ENCODE data around the gene TMTC1.

Gene TMTC1

GRCh38 chr12:29741342-29742241, 42.1 kb downstream of the TMTC1 start:
- DNase-seq (ENCODE audit: low read depth), result no peak
- TF ChIP-seq CTCF (IDR thresholded peaks at IDR 0.05; ENCODE audit: control insufficient read depth, extremely low read depth, insufficient read depth), result no peak

GRCh38 chr12:29739279-29739991, 44.3 kb downstream of the TMTC1 start:
- TF ChIP-seq CTCF (IDR thresholded peaks at IDR 0.05; ENCODE audit: control insufficient read depth, extremely low read depth, insufficient read depth), result no peak
- no peak overlapping the region for H3K4me3 ChIP-seq (ENCODE audit: low read depth, low read length)
- DNase-seq (ENCODE audit: low read depth), result no peak

More at GRCh38 chr12:29741342-29742241, 42.1 kb downstream of the TMTC1 start:
- H3K4me3 ChIP-seq (ENCODE audit: low read depth, low read length), result no peak overlapping the region

- no peak for DNase-seq (ENCODE audit: low read depth)
- TF ChIP-seq CTCF (IDR thresholded peaks at IDR 0.05; ENCODE audit: control insufficient read depth, extremely low read depth, insufficient read depth), result no peak
- no peak overlapping the region for H3K4me3 ChIP-seq (ENCODE audit: low read depth, low read length)
Measured at GRCh38 chr12:29738365-29738764, 45.4 kb downstream of the TMTC1 start.

DNA sequence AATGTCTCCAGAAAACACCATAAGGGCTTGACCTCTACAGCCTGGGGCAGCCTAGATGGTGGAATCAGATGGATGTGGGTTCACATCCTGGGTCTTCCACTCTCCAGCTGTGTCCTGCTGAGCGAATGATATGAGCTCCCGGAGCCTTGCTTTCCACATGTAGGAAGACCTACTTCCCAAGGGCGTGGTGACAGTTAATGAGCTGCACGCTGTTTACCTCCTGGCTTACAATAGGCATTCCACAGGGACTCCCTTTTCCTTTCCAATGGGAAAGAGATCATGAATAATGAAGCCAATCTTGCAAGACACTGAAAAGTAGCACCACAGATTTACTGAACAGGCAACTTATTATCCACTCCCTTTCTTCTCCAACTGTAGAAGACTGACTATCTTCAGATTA, 46.1 kb downstream of the TMTC1 start:
- no peak for TF ChIP-seq CTCF (IDR thresholded peaks at IDR 0.05; ENCODE audit: control insufficient read depth, extremely low read depth, insufficient read depth)
- no peak for DNase-seq (ENCODE audit: low read depth)
- H3K4me3 ChIP-seq (ENCODE audit: low read depth, low read length), result no peak overlapping the region

DNA sequence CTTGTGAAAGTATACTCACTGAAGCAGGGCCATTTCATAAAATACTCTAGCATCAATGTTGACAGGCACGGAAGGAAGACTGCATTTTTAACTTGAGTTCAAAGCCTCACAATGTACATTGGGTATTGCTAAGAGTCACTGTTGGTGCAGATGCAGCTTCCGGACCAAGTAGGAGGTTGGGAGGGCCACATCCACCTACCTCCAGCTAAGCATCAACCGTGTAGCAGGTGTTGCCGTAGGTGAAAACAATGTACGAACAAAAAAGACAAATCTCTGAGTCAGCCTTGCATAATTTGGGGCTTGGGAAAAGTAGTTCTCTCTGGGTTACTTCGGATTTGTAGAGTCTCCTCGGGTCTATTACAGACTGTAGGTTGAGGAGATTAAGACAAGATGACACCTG, 48.1 kb downstream of the TMTC1 start:
- no peak for DNase-seq (ENCODE audit: low read depth)
- no peak overlapping the region for H3K4me3 ChIP-seq (ENCODE audit: low read depth, low read length)
- no peak for TF ChIP-seq CTCF (IDR thresholded peaks at IDR 0.05; ENCODE audit: control insufficient read depth, extremely low read depth, insufficient read depth)

GRCh38 chr12:29734734-29735133, 49.0 kb downstream of the TMTC1 start:
- DNase-seq (ENCODE audit: low read depth), result peak; percentile 78
- no peak for TF ChIP-seq CTCF (IDR thresholded peaks at IDR 0.05; ENCODE audit: control insufficient read depth, extremely low read depth, insufficient read depth)
- H3K4me3 ChIP-seq (ENCODE audit: low read depth, low read length), result no peak overlapping the region

All from LNCaP clone FGC (cell line).